ENCODE results near the gene ZBP1. TPM values are rescaled to one million over a fixed set of nuclear protein-coding genes. Genes with fewer than 3 reads are reported as not detected.

The ZBP1 gene
- total RNA-seq, 1 donor from 2014 or later: 0.49 TPM

- intact Hi-C loops (cut with DNase I): no loop called here
- DNase-seq (ENCODE audit: low spot score): peak; percentile 48
- ATAC-seq: no peak
Observed at GRCh38 chr20:57610261-57610952, 9.8 kb downstream of the ZBP1 start.

GRCh38 chr20:57609842-57610167, 10.4 kb downstream of the ZBP1 start:
- intact Hi-C loops (cut with DNase I): no loop called here
- ATAC-seq: no peak
- no peak for DNase-seq (ENCODE audit: low spot score)

- ATAC-seq (no peak), DNase-seq (ENCODE audit: low spot score) (no peak)
- intact Hi-C loops (cut with DNase I): no loop called here
Observed at GRCh38 chr20:57609086-57609841, 11.0 kb downstream of the ZBP1 start.

GRCh38 chr20:57608516-57608915, 11.7 kb downstream of the ZBP1 start:
- DNase-seq (ENCODE audit: low spot score) (no peak), ATAC-seq (no peak)
- intact Hi-C loops (cut with DNase I): no loop called here

- intact Hi-C loops (cut with DNase I): no loop called here
- DNase-seq (ENCODE audit: low spot score) (no peak), ATAC-seq (no peak)
Observed at GRCh38 chr20:57605878-57606277, 14.3 kb downstream of the ZBP1 start.

- intact Hi-C loops (cut with DNase I): no loop called here
Observed at GRCh38 chr20:57605045-57605444, 15.2 kb downstream of the ZBP1 start.

GRCh38 chr20:57603120-57603519, 17.1 kb downstream of the ZBP1 start:
- intact Hi-C loops (cut with DNase I): no loop called here

More at GRCh38 chr20:57605045-57605444, 15.2 kb downstream of the ZBP1 start:
- DNase-seq (ENCODE audit: low spot score): no peak
- no peak for ATAC-seq

GRCh38 chr20:57601737-57602136, 18.5 kb downstream of the ZBP1 start:
- intact Hi-C loops (cut with DNase I): no loop called here
- no peak for DNase-seq (ENCODE audit: low spot score)

More at GRCh38 chr20:57603120-57603519, 17.1 kb downstream of the ZBP1 start:
- no peak for DNase-seq (ENCODE audit: low spot score)
- ATAC-seq: no peak

GRCh38 chr20:57601211-57601570, 19.0 kb downstream of the ZBP1 start:
- no peak for ATAC-seq
- intact Hi-C loops (cut with DNase I): no loop called here
- DNase-seq (ENCODE audit: low spot score): no peak

More at GRCh38 chr20:57601737-57602136, 18.5 kb downstream of the ZBP1 start:
- ATAC-seq: no peak

- intact Hi-C loops (cut with DNase I): no loop called here
- DNase-seq (ENCODE audit: low spot score): no peak
Observed at GRCh38 chr20:57600320-57601210, 19.7 kb downstream of the ZBP1 start.

GRCh38 chr20:57598491-57598890, 21.7 kb downstream of the ZBP1 start:
- DNase-seq (ENCODE audit: low spot score) (no peak), ATAC-seq (no peak)
- intact Hi-C loops (cut with DNase I): loop anchor here (10.0 kb wide), 1 partner anchor 204 kb away; the partner anchor contains the start of gene RBM38

More at GRCh38 chr20:57600320-57601210, 19.7 kb downstream of the ZBP1 start:
- ATAC-seq: no peak

- ATAC-seq: no peak
- intact Hi-C loops (cut with DNase I): loop anchor here (10.0 kb wide), 1 partner anchor 203 kb away; the partner anchor contains the start of gene RBM38
- no peak for DNase-seq (ENCODE audit: low spot score)
Observed at GRCh38 chr20:57598060-57598459, 22.2 kb downstream of the ZBP1 start.

- intact Hi-C loops (cut with DNase I): loop anchor here (1.0 to 10.0 kb wide), 2 partner anchors 202 to 613 kb away; partner anchors contain the start of gene RBM38
- DNase-seq (ENCODE audit: low spot score) (peak; percentile 86), ATAC-seq (peak; percentile 78)
Observed at GRCh38 chr20:57596998-57597939, 23.0 kb downstream of the ZBP1 start.

- DNase-seq (ENCODE audit: low spot score) (no peak), ATAC-seq (no peak)
Observed at GRCh38 chr20:57596358-57596757, 23.9 kb downstream of the ZBP1 start.

GRCh38 chr20:57595041-57596030, 24.9 kb downstream of the ZBP1 start:
- intact Hi-C loops (cut with DNase I): loop anchor here (10.0 kb wide), 1 partner anchor 201 kb away; the partner anchor contains the start of gene RBM38
- DNase-seq (ENCODE audit: low spot score) (no peak), ATAC-seq (peak; percentile 11)

More at GRCh38 chr20:57596358-57596757, 23.9 kb downstream of the ZBP1 start:
- intact Hi-C loops (cut with DNase I): loop anchor here (10.0 kb wide), 1 partner anchor 202 kb away; the partner anchor contains the start of gene RBM38

GRCh38 chr20:57594092-57594951, 25.9 kb downstream of the ZBP1 start:
- ATAC-seq: peak; percentile 51
- intact Hi-C loops (cut with DNase I): loop anchor here (10.0 kb wide), 1 partner anchor 200 kb away; the partner anchor contains the start of gene RBM38
- peak; percentile 77 for DNase-seq (ENCODE audit: low spot score)

All from sciatic nerve (tissue), 2 donors.